ENCODE data around the gene LPIN2.
A peak's percentile ranks its signal among the peaks of the same experiment; 100 is the strongest.

Gene LPIN2

GRCh38 chr18:2979871-2980790 lies 32.8 kb downstream of the LPIN2 start:
- DNase-seq (ENCODE audit: low read depth) = no peak

GRCh38 chr18:2979129-2979528 lies 33.8 kb downstream of the LPIN2 start:
- DNase-seq (ENCODE audit: low read depth) = peak; percentile 63

DNA sequence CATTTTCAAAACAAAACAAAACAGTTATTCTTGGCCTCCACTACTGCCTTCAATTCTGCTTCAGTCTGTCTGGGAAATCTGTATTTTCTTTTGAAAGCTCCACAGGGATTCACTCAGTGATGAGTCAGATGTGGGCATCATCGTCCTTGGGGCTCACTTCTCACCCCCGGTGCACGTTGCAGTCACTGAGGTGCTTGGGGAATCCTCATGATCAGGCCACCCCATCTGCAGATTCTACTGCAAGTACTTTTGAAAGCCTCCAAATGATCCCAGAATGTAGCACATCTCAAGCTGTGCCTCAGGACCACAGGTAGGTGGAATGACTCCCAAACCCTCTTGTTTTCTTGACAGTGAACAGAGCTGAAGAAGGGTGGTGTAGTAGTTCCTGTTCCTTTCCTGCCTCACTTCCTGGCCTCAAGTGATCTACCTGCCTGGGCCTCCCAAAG lies 34.3 kb downstream of the LPIN2 start:
- peak; percentile 65 for DNase-seq (ENCODE audit: low read depth)

GRCh38 chr18:2978208-2978607 lies 34.7 kb downstream of the LPIN2 start:
- DNase-seq (ENCODE audit: low read depth) = no peak

- no peak for DNase-seq (ENCODE audit: low read depth)
These were observed 36.5 kb downstream of the LPIN2 start for GRCh38 chr18:2976218-2977132.

DNA sequence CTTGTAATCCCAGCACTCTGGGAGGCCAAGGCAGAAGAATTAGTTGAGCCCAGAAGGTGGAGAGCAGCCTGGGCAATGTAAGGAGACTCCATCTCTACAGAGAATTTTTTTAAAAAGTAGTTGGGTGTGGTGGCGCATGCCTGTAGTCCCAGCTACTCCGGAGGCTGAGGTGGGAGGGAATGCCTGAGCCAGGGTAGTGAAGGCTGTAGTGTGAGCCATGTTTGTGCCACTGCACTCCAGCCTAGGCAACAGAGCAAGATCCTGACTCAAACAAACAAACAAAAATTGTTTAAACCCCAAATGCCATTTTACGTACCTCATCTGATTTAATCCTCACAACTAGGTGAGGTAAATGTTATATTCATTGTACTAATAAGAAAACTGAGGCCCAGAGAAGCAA lies 38.2 kb downstream of the LPIN2 start:
- no peak for DNase-seq (ENCODE audit: low read depth)

GRCh38 chr18:2971741-2972552 lies 41.0 kb downstream of the LPIN2 start:
- no peak for DNase-seq (ENCODE audit: low read depth)

GRCh38 chr18:2970772-2971659 lies 41.9 kb downstream of the LPIN2 start:
- no peak for DNase-seq (ENCODE audit: low read depth)

GRCh38 chr18:2970344-2970743 lies 42.6 kb downstream of the LPIN2 start:
- DNase-seq (ENCODE audit: low read depth) = no peak

DNA sequence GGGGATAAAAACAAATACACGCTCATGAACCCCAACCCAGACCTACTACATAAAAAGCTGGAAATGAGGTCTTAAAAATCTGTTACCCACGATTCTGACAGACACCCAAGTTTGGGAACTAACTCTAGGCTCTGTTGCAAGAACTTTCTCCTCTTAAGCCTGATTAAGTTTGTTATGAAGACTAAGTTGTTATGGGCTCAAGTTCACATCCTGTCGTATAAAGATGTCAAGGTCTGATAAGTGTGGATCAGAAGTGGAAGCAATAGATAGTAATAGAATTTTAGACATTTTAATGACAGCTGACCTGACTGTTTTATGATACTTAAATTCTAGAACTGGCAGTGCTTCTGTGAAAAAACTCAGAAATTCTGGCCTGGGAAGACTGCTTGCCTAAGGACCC lies 43.2 kb downstream of the LPIN2 start:
- no peak for DNase-seq (ENCODE audit: low read depth)

- DNase-seq (ENCODE audit: low read depth) = no peak
These were observed 44.3 kb downstream of the LPIN2 start for GRCh38 chr18:2968606-2969005.

DNA sequence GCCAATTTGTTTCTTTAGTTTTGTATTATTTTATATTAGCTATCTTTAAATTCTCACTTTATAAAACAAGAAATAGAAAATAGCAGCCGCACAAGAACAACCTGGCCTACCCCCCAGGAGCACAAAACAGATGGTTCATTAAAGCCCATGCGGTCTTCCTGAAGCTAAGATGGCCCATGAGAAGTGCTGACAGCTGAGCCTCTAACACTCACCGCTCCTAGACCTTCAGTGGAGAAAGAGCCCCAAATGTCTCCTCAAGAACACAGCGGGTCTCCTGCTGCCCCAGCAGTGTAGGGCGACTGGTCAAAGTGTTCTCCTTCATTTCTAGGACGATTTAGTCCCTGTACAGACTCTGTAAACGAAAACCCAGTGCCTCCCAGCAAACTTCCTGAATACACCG lies 45.1 kb downstream of the LPIN2 start:
- DNase-seq (ENCODE audit: low read depth) = no peak

DNA sequence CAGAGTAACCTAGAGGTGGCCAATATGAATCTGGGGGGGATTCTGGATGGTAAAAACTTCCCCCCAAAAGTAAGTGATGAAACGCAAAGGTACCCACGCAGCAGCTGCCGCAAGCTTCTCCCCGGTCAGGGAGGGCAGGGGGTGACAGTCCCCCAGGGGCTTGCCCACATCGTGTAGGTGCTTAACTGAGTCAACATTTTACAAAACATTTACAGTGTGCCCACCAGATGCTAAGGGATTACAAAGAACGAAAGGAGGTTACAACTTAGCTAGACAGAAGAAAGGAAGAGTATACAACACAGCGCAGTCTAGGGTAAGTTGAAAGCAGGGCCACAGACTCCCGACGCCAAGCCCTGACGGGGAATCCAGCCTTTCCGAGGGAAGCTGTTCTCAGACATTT lies 45.6 kb downstream of the LPIN2 start:
- DNase-seq (ENCODE audit: low read depth) = no peak

DNA sequence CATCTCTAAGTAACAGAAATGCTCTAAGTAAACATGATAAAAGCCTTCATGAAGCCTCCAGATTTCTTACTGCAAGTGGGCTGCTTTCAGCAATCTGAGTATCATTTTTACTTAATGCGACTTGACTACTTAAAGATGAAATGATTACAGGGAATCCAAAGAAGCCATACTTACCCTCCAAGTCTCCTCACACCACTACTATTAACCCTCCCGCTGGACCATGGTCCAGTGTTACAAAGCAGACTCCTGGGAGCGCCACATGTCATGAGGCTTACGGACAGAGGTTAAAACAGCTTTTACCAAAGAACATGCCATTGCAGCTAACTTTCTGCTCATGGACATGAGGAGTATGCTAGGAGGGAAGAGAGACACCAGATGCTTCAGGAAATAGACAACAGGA lies 46.4 kb downstream of the LPIN2 start:
- no peak for DNase-seq (ENCODE audit: low read depth)

DNA sequence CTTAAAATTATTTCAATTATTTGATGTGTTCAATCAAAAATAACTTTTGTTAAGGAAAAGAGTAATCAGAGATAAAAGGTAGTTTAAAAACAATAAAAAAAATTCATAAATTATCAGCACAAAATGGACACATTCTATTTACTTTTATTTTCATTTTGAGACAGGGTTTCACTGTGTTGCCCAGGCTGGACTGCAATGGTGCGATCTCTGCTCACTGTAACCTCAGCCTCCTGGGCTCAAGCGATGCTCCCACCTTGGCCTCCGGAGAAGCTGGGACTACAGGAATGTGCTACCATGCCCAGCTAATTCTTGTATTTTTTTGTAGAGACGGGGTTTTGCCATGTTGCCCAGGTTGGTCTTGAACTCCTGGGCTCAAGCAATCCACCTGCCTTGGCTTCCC lies 47.1 kb downstream of the LPIN2 start:
- no peak for DNase-seq (ENCODE audit: low read depth)

GRCh38 chr18:2964361-2965010 lies 48.5 kb downstream of the LPIN2 start:
- no peak for DNase-seq (ENCODE audit: low read depth)

Measured in HS-27A (cell line).